Measurements from ENCODE around the gene ZFP36L1.

DNA sequence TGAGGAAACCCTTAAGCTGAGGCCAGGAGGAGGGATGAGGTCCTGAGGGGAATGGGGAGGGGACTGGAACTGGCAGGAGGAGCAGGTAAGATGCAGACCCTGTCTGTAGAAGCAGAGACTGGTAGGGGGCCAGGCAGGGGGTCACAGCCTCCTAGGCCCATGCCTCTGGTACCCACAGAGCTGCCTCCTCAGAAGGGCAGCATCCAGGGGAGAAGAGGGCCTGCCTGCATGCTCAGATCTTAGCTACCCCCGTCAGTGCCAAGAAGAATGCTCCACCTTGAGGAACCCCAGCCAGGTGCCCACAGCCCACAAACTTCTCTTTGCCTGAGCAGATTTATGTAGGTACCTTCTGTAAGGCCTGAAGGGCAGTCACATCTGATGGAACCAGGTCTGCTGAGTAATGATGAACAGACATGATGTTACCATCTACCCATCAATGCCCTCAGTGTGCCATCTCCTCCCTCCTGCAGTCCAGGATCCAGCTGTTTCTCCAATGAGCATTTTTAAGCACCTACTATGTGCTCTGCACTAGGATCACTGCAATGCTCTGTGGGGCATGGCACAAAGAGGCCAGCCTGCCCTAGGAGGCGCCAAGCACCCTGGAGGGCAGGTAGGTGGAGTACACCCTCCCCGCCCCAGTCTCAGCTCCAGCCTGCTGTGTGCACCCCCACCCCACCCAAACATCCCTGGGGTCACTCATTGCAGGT, 24.8 kb upstream of the ZFP36L1 start:
- no peak for TF ChIP-seq EP300 (IDR thresholded peaks at IDR 0.05)
- TF ChIP-seq, protein P1, sequence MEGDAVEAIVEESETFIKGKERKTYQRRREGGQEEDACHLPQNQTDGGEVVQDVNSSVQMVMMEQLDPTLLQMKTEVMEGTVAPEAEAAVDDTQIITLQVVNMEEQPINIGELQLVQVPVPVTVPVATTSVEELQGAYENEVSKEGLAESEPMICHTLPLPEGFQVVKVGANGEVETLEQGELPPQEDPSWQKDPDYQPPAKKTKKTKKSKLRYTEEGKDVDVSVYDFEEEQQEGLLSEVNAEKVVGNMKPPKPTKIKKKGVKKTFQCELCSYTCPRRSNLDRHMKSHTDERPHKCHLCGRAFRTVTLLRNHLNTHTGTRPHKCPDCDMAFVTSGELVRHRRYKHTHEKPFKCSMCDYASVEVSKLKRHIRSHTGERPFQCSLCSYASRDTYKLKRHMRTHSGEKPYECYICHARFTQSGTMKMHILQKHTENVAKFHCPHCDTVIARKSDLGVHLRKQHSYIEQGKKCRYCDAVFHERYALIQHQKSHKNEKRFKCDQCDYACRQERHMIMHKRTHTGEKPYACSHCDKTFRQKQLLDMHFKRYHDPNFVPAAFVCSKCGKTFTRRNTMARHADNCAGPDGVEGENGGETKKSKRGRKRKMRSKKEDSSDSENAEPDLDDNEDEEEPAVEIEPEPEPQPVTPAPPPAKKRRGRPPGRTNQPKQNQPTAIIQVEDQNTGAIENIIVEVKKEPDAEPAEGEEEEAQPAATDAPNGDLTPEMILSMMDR (IDR thresholded peaks at IDR 0.05), result no peak

Data from ovary (tissue), 3 donors.